Breast epithelium (tissue), 3 donors: ENCODE data around the gene ARHGAP4.

Source experiments
- CTCF ChIP-seq, 3 donors: fragments of 450-650 bp; IDR thresholded peaks; one replicate each; pipeline ENCODE4 v1.5.1; 2016 to 2017; ENCODE audit warnings: antibody characterized with exemption in 3 of 3, mild to moderate bottlenecking in 3 of 3, moderate library complexity in 3 of 3
- POLR2A ChIP-seq: fragments of 450-650 bp; IDR thresholded peaks from one replicate; pipeline ENCODE4 v1.6.1; 2016; ENCODE audit warnings: antibody characterized with exemption, mild to moderate bottlenecking, moderate library complexity

GRCh38 chrX:153934762-153935325 lies 8.8 kb upstream of the ARHGAP4 start, which contains the start of gene NAA10:
- no peak for TF ChIP-seq CTCF (IDR thresholded peaks at IDR 0.05)
- no peak for TF ChIP-seq POLR2A
